Skeletal muscle tissue (tissue), 4 donors: ENCODE data around the gene UNG. TPM values are rescaled to one million over a fixed set of nuclear protein-coding genes. Genes with fewer than 3 reads are reported as not detected.
"Not testable (repeated sequence)": the region's sequence is repeated elsewhere in the genome, so short reads cannot be mapped to it uniquely, and the experiment has no call there.

Experiments
- H3K27ac ChIP-seq: one replicate; pipeline ENCODE4 v1.7.0; 2013; ENCODE audit warnings: mild to moderate bottlenecking, low read depth, low read length, inconsistent platforms
- H3K27me3 ChIP-seq, 3 donors: one replicate each; pipeline ENCODE4 v1.7.0; 2013; ENCODE audit warnings: low read length in 3 of 3; ENCODE audit not compliant: control insufficient read depth in 3 of 3, insufficient read depth in 3 of 3
- H3K36me3 ChIP-seq, 3 donors: one replicate each; pipeline ENCODE4 v1.7.0; 2013; ENCODE audit warnings: low read length in 3 of 3; ENCODE audit not compliant: control insufficient read depth in 3 of 3, insufficient read depth in 3 of 3
- H3K4me1 ChIP-seq, 3 donors: one replicate each; pipeline ENCODE4 v1.7.0; 2013; ENCODE audit warnings: low read length in 3 of 3, mild to moderate bottlenecking in 3 of 3; ENCODE audit not compliant: control insufficient read depth in 3 of 3, insufficient read depth in 3 of 3
- H3K4me3 ChIP-seq, 3 donors: one replicate each; pipeline ENCODE4 v1.7.0; 2013; ENCODE audit warnings: low read length in 3 of 3
- H3K9ac ChIP-seq, 3 donors: one replicate each; pipeline ENCODE4 v1.7.0; 2013; ENCODE audit warnings: low read length in 3 of 3, mild to moderate bottlenecking in 3 of 3, moderate library complexity in 2 of 3, low read depth in 1 of 3
- H3K9me3 ChIP-seq, 3 donors: one replicate each; pipeline ENCODE4 v1.7.0; 2013; ENCODE audit warnings: low read length in 3 of 3; ENCODE audit not compliant: control insufficient read depth in 3 of 3
- total RNA-seq: library from RNA; depleted of rRNA; stranded (reverse); fragments of >200 nt; gene quantifications from one replicate; pipeline ENCODE4 v1.2.3, GENCODE V29; 2014
- donor health status: Osteomylitis.

Gene UNG
- total RNA-seq: 25.6 TPM

DNA sequence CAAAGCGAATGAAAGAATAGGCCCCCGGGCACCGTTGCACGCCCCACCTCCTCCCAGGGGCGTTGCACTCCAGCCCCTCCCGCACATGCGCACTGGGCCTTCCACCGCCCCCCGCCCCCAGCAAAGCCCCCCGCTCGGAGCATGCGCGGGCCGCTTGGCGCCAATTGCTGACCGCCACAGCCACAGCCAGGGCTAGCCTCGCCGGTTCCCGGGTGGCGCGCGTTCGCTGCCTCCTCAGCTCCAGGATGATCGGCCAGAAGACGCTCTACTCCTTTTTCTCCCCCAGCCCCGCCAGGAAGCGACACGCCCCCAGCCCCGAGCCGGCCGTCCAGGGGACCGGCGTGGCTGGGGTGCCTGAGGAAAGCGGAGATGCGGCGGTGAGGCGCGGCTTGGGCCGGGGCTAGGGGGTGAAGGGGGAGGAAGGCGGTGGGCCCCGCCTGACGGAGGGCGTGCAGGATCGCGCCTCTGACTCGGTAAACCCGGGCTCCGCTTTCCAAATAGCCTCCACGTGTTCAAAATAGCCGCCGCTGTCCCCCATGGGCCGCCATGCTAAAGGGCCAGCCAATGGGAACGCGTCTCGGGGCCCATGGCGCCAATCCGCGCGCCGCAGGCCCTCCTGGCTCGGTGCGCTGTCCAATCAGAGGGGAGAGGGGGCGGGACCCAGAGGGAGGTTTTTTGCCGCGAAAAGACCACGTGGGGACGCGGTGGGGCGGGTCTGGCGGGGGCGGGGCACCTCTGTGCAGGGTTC, at the start of gene UNG:
UNG (plus strand) TSS at position 163 of the 748 bp plus-strand sequence; CDS start at position 246, 83 bp downstream.
- Histone ChIP-seq H3K4me3 (peak within 1 kb of the TSS; percentile 81 to 87 (median 86)), H3K27ac (peak within 1 kb of the TSS; percentile 81), H3K9ac (peak within 1 kb of the TSS; percentile 81 to 88 (median 87)), H3K4me1 (peaks cover 23 to 32% (median 24%) of the 10 kb centered on the region in 3 donors), H3K36me3 (peaks cover 14 to 17% (median 17%) of the 10 kb centered on the region in 3 donors), H3K27me3 (no peaks in the 10 kb centered on the region), H3K9me3 (no peaks in the 10 kb centered on the region)

- H3K27me3 ChIP-seq, H3K36me3 ChIP-seq, H3K27ac ChIP-seq, H3K9ac ChIP-seq, H3K4me3 ChIP-seq, H3K9me3 ChIP-seq: not testable (repeated sequence)
- peaks cover 9 to 13% (median 11%) of the 10 kb centered on the region in 3 donors for H3K4me1 ChIP-seq
Observed at GRCh38 chr12:109048706-109049105, 48.7 kb upstream of the UNG start.

GRCh38 chr12:109049794-109050193, 47.6 kb upstream of the UNG start:
- H3K27me3 ChIP-seq, H3K9ac ChIP-seq, H3K4me3 ChIP-seq, H3K27ac ChIP-seq, H3K36me3 ChIP-seq, H3K9me3 ChIP-seq: not testable (repeated sequence)
- peaks cover 12 to 18% (median 14%) of the 10 kb centered on the region in 3 donors for H3K4me1 ChIP-seq

GRCh38 chr12:109052097-109052413, 45.3 kb upstream of the UNG start:
- Histone ChIP-seq H3K4me1 (peaks cover 12 to 18% (median 14%) of the 10 kb centered on the region in 3 donors), H3K36me3 (peaks cover 0 to 3% (median 0%) of the 10 kb centered on the region in 3 donors), H3K9ac (peak overlapping the region; percentile 91 to 96 (median 93)), H3K27me3 (no peaks in the 10 kb centered on the region), H3K4me3 (peak overlapping the region; percentile 81 to 96 (median 92)), H3K9me3 (no peaks in the 10 kb centered on the region), H3K27ac (peak overlapping the region; percentile 84)

- Histone ChIP-seq H3K4me3 (peak within 1 kb of the TSS; percentile 81 to 96 (median 92)), H3K9ac (peak within 1 kb of the TSS; percentile 91 to 96 (median 93)), H3K36me3 (peaks cover 2 to 5% (median 4%) of the 10 kb centered on the region in 3 donors), H3K4me1 (peaks cover 12 to 18% (median 14%) of the 10 kb centered on the region in 3 donors), H3K9me3 (no peaks in the 10 kb centered on the region), H3K27me3 (no peaks in the 10 kb centered on the region), H3K27ac (peak within 1 kb of the TSS; percentile 84)
Observed at GRCh38 chr12:109052414-109053323, 44.7 kb upstream of the UNG start, which contains the start of gene USP30. USP30 (plus strand) TSS chr12:109052576; CDS start chr12:109052679, 103 bp downstream.

- Histone ChIP-seq H3K27ac (peak overlapping the region; percentile 84), H3K27me3 (no peaks in the 10 kb centered on the region), H3K9me3 (no peaks in the 10 kb centered on the region), H3K36me3 (peaks cover 5 to 8% (median 5%) of the 10 kb centered on the region in 3 donors), H3K4me1 (peaks cover 12 to 18% (median 14%) of the 10 kb centered on the region in 3 donors), H3K9ac (peak overlapping the region; percentile 91 to 96 (median 93)), H3K4me3 (peak overlapping the region; percentile 81 to 96 (median 92))
Observed at GRCh38 chr12:109053382-109054123, 43.8 kb upstream of the UNG start.

- not testable (repeated sequence) for H3K27ac ChIP-seq, H3K9me3 ChIP-seq, H3K27me3 ChIP-seq
- Histone ChIP-seq H3K9ac (peak overlapping the region in 1 of 3 donors; percentile 91), H3K4me3 (peak overlapping the region in 1 of 3 donors; percentile 96), H3K36me3 (peaks cover 5 to 13% (median 6%) of the 10 kb centered on the region in 3 donors), H3K4me1 (peaks cover 12 to 18% (median 14%) of the 10 kb centered on the region in 3 donors)
Observed at GRCh38 chr12:109054124-109054513, 43.3 kb upstream of the UNG start.

GRCh38 chr12:109054520-109054919, 42.9 kb upstream of the UNG start:
- H3K4me3 ChIP-seq: no peak overlapping the region
- H3K27me3 ChIP-seq: no peaks in the 10 kb centered on the region
- no peak overlapping the region for H3K9ac ChIP-seq
- peaks cover 12 to 18% (median 14%) of the 10 kb centered on the region in 3 donors for H3K4me1 ChIP-seq
- H3K27ac ChIP-seq: no peak overlapping the region
- no peaks in the 10 kb centered on the region for H3K9me3 ChIP-seq
- peaks cover 5 to 14% (median 8%) of the 10 kb centered on the region in 3 donors for H3K36me3 ChIP-seq

GRCh38 chr12:109056891-109057290, 40.5 kb upstream of the UNG start:
- Histone ChIP-seq H3K4me1 (peaks cover 10 to 15% (median 14%) of the 10 kb centered on the region in 3 donors), H3K36me3 (peaks cover 5 to 22% (median 16%) of the 10 kb centered on the region in 3 donors), H3K9ac (no peak overlapping the region)

More at GRCh38 chr12:109056891-109057290, 40.5 kb upstream of the UNG start:
- no peaks in the 10 kb centered on the region for H3K9me3 ChIP-seq
- H3K27ac ChIP-seq: no peak overlapping the region
- no peak overlapping the region for H3K4me3 ChIP-seq
- H3K27me3 ChIP-seq: no peaks in the 10 kb centered on the region
